Measurements from ENCODE around the gene ATP13A3.

DNA sequence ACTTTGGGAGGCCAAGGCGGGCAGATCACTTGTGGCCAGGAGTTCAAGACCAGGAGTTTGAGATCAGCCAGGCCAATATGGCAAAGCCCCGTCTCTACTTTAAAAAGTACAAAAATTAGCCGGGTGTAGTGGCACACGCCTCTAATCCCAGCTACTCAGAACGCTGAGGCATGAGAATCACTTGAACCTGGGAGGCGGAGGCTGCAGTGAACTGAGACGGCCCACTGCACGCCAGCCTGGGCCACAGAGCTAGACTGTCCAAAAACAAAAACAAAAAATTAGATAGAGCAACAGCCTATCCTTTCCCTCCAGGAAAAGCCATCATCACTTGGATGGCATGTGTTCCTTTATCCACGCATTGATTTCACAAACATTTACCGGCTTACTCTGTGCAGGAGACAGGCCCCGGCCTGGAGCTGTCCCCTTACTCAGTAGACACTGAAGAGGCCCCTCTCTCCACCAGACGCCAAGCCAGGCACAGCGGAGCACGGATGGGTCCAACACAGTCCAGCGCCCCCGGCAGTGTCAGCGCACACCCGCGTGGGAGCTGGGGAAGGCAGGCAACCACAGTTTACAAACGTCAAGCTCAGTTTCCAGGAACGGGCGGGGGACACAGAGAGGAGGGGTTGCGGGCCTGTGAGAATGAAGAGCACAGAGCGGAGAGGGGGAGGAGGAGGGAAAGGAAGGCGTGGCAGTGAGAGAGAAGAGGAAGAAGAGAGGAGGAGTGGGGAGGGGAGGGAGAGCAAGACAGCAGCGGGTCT is 90.8 kb downstream of the ATP13A3 start:
- no peak for TF ChIP-seq POLR2A (IDR thresholded peaks at IDR 0.05)
- TF ChIP-seq, protein P1, sequence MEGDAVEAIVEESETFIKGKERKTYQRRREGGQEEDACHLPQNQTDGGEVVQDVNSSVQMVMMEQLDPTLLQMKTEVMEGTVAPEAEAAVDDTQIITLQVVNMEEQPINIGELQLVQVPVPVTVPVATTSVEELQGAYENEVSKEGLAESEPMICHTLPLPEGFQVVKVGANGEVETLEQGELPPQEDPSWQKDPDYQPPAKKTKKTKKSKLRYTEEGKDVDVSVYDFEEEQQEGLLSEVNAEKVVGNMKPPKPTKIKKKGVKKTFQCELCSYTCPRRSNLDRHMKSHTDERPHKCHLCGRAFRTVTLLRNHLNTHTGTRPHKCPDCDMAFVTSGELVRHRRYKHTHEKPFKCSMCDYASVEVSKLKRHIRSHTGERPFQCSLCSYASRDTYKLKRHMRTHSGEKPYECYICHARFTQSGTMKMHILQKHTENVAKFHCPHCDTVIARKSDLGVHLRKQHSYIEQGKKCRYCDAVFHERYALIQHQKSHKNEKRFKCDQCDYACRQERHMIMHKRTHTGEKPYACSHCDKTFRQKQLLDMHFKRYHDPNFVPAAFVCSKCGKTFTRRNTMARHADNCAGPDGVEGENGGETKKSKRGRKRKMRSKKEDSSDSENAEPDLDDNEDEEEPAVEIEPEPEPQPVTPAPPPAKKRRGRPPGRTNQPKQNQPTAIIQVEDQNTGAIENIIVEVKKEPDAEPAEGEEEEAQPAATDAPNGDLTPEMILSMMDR (IDR thresholded peaks at IDR 0.05): no peak
